GM18907 (cell line): ENCODE results near the gene GRK3.
"Not testable (repeated sequence)": the region's sequence is repeated elsewhere in the genome, so short reads cannot be mapped to it uniquely, and the experiment has no call there.

Experiments
- ATAC-seq: cut with Tn5 transposase; IDR thresholded peaks from one replicate; pipeline ENCODE4 v1.9.1; 2021; ENCODE audit warnings: mild to moderate bottlenecking, moderate library complexity; ENCODE audit not compliant: unreplicated experiment

GRK3 gene

GRCh38 chr22:25570486-25570885, 6.0 kb downstream of the GRK3 start:
- no peak for ATAC-seq

- ATAC-seq: not testable (repeated sequence)
Measured at GRCh38 chr22:25571969-25572707, 7.7 kb downstream of the GRK3 start.

GRCh38 chr22:25572708-25573171, 8.3 kb downstream of the GRK3 start:
- peak; percentile 47 for ATAC-seq

GRCh38 chr22:25573841-25574240, 9.4 kb downstream of the GRK3 start:
- ATAC-seq: no peak

- no peak for ATAC-seq
Measured at GRCh38 chr22:25574736-25575135, 10.3 kb downstream of the GRK3 start.

DNA sequence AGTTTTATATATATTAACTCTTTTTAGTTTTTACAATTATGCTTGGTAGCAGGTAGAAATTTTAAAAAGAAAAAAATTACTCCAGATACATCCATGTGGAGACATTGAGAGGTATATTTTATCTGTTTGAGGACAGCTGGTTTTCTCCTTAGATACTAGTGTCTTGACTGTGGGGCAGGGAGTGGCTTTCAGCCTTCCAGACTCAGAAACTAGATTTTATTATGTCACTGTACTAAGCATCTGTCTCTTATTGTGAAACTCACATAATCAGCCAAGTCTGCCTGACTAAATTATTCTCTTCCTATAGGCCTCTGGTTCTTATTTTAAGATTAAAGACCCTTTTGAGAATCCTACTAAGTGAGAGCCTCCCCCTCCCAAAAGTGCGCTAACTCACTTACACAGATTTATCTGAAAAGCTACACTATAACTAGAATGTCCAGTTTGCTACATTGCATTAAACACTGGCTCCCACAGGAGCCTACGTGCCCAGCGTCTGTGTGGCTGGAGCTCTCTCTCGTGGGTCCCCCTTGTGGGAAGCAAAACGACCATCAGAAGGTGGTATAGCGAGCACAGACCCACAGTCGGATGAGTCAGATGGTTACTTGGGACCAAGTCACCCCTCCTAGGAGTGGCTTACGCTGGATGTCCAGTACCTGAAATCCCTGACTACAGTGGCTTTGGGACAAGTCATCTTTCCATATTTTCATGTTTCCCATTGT, 11.4 kb downstream of the GRK3 start:
- ATAC-seq: not testable (repeated sequence)

DNA sequence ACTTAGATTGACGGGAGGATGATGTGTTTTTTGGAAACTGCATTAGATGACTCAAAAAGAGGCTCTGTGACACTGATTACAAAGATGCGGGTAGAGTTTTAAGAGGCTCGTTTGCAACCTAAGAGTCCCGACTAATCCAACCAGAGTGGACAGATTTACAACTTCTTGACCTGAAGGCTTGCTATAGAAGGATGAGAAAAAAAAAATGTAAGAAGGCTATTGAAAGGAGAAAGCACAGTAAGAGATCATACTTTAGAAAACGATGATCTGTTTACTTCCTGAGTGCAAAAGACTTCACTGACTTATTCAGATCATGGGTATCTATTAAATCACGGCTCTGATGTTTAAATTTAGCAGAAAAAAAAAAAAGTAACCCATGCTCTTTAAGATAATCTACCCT, 17.0 kb downstream of the GRK3 start:
- not testable (repeated sequence) for ATAC-seq

- no peak for ATAC-seq
Measured at GRCh38 chr22:25582946-25583345, 18.5 kb downstream of the GRK3 start.

DNA sequence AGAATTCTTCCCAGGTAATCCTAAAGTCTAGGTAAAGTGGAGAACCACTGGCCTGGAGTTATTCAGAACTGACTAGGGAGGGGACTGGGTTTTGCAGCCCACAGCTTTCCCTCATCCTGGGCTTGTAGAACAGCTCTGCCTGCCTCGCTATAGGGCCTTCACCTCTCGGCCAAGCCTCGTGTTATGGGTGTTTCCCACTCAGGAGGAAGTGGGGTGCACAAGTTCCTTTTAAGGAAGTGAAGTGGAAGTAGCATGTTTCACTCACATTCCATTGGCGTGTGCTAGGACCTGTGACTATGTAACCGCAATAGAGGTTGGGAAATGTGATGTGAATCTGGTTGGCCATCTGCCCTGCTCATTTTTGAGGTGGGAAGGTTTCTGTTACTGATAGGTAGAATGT, 20.5 kb downstream of the GRK3 start:
- not testable (repeated sequence) for ATAC-seq

DNA sequence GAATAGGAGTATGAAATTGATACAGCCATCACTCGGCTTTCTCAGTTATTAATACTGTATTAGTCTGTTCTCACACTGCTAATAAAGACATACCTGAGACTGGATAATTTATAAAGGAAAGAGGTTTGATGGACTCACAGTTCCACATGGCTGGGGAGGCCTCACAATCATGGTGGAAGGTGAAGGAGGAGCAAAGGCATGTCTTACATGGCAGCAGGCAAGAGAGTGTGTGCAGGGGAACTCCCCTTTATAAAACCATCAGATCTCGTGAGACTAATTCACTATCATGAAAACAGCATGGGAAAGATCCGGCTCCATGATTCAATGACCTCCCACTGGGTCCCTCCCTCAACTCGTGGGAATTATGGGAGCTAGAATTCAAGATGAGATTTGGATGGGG, 25.2 kb downstream of the GRK3 start:
- ATAC-seq: not testable (repeated sequence)

GRCh38 chr22:25593323-25593722, 28.8 kb downstream of the GRK3 start:
- ATAC-seq: not testable (repeated sequence)

DNA sequence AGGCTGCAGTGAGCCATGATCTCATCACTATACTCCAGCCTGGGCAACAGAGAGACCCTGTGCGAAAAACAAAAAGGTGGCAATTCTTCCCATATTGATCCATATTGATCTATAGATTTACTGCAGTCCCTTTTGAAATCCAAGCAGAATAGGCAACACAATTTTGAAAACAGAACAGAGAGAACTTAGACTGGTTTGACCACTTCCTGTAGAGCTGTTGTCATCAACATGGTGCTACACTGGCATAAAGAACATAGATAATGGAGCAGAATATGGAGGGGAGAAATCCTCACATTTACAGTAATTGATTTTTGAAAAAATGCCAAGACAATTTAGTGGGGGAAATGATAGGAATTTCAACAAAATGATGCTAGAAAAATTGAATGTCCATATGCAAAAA, 34.1 kb downstream of the GRK3 start:
- ATAC-seq: no peak

DNA sequence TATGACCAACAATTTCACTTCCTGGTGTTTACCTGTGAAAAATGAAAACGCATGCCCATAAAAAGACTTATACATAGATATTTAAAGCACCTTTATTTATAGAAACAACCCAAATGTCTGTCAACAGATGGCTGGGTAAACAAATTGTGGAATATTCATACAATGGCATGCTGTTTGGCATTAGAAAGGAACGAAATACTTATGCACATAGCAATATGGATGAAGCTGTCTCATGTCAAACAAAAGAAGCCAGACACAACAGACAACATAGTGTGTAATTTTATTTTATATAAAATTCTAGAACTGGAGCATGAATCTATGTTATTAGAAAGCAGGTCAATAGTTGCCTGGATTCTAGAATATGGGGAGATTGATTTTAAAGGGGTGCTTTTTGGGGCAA, 38.0 kb downstream of the GRK3 start:
- ATAC-seq: no peak

DNA sequence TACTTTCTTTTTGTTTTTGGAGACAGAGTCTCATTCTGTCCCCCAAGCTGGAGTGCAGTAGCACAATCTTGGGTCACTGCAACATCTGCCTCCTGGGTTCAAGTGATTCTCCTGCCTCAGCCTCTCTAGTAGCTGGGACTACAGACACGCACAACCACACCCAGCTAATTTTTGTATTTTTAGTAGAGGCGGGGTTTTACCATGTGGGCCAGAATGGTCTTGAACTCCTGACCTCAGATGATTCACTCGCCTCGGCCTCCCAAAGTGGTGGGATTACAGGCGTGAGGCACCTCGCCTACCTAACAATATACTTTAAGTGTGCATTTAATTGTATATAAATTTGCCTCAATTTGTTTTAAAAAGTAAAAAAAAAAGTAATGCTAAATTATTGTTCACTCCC, 38.4 kb downstream of the GRK3 start:
- ATAC-seq: no peak

- not testable (repeated sequence) for ATAC-seq
Measured at GRCh38 chr22:25605146-25605545, 40.7 kb downstream of the GRK3 start.

GRCh38 chr22:25605565-25605964, 41.1 kb downstream of the GRK3 start:
- ATAC-seq: not testable (repeated sequence)

DNA sequence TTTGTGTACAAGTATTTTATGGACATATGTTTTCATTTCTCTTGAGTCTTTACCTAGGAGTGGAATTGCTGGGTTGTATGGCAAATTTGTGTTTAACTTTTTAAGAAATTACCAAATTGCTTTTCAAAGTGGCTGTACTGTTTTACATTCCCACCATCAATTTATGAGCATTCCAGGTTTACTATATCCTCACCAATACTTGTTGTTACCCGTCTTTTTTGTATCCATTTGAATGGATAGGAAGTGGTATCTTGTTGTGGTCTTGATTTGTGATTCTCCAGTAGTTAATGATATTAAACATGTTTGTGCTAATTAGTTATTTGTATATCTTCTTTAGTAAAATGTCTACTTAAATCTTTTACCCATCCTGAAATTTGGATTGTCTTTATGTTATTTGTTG, 46.8 kb downstream of the GRK3 start:
- ATAC-seq: not testable (repeated sequence)

- ATAC-seq: not testable (repeated sequence)
Measured at GRCh38 chr22:25613131-25613530, 48.7 kb downstream of the GRK3 start.

GRCh38 chr22:25613558-25613957, 49.1 kb downstream of the GRK3 start:
- not testable (repeated sequence) for ATAC-seq

GRCh38 chr22:25614791-25615190, 50.3 kb downstream of the GRK3 start:
- ATAC-seq: not testable (repeated sequence)

DNA sequence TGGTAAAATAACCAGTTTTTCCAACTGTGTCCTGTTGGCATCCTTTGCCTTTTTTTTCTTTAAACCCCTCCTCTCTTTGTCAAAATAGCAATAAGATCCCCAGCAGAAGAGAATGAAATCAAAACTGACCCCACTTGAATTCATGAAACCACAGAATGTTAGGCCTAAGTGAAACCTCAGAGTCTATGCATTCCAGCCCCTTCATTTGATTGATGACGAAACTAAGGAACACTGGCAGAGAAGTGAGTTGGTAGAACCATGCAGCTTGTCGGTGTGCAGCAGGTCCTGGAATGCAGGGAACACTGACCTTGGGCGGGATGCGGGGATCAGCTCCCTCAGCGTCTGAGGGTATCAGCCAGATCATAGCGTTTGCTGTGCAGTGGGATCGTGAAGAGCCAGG, 57.5 kb downstream of the GRK3 start:
- ATAC-seq: no peak

DNA sequence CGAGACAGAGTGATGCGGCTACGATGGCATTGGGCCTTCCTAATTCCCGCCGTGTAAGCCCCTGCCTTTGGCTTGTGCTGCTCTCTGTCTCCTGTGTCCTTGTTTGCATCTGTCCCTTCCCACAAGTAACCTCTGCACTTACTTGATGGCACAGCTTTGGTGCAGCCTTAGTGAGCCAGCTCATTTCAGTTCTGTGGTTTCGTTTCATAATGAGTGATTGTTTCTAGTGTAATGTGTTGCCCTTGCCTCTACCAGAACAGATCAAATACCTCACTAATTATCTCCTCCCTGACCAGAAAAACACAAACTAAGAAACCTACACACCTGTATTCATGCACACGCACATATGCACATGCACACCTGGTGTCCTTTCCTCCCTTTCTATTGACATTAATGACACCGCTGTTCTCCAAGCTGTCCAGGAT, 58.8 kb downstream of the GRK3 start:
- peak; percentile 87 for ATAC-seq
